HCT116 (cell line): ENCODE results near the gene UGGT2. TPM values are rescaled to one million over a fixed set of nuclear protein-coding genes. Genes with fewer than 3 reads are reported as not detected.
"Not testable (repeated sequence)": the region's sequence is repeated elsewhere in the genome, so short reads cannot be mapped to it uniquely, and the experiment has no call there.

Experiments used
- ATAC-seq: fragments of 200-7000 bp; cut with Tn5 transposase; 2 replicates; pipeline ENCODE4 v1.9.1; 2020; ENCODE audit warnings: mild to moderate bottlenecking, moderate library complexity
- BruUV-seq: library from RNA; stranded (reverse); fragments of 400-500 nt; replicated peaks from 2 replicates; lab custom pipeline; 2021; lab: Mats Ljungman, UMichigan
- CTCF ChIA-PET: fragments of 300-600 bp; sonication (Branson Sonifier 250); formaldehyde crosslinking; loops from one replicate; lab custom pipeline; 2021; ENCODE audit warnings: antibody characterized with exemption; lab: Charles Lee
- POLR2A ChIA-PET: fragments of 300-600, 350-600 bp; sonication (Branson Sonifier 250); formaldehyde crosslinking; loops from one replicate; lab custom pipeline; 2021; ENCODE audit warnings: antibody characterized with exemption; lab: Charles Lee
- RAD21 ChIA-PET, 2 experiments: fragments of 300-600 bp; sonication (Branson Sonifier 250); formaldehyde crosslinking; loops; one replicate each; lab custom pipeline; 2023; ENCODE audit warnings: low total read pairs in 2 of 2; ENCODE audit not compliant: uncharacterized antibody in 2 of 2, unreplicated experiment in 2 of 2, low non-redundant PET in 1 of 2; lab: Charles Lee
- DNase-seq: peaks from one replicate; pipeline ENCODE4 v3.0.0-alpha.2; 2010; ENCODE audit warnings: low read depth, low spot score
- H2AFZ ChIP-seq: fragments of 200-600 bp; shearing (Covaris generic), sonication (generic); 2 replicates; pipeline ENCODE4 v1.6.1; 2017; ENCODE audit warnings: low read depth, mixed run types, mixed read lengths, antibody characterized with exemption, low read length; ENCODE audit not compliant: poor library complexity, severe bottlenecking
- H3K27ac ChIP-seq: 2 replicates; pipeline ENCODE4 v1.5.1; 2012; ENCODE audit warnings: low read depth, low read length
- H3K27me3 ChIP-seq: fragments of 200-600 bp; sonication (generic); 2 replicates; pipeline ENCODE4 v1.6.1; 2016; ENCODE audit warnings: mixed run types, low read length, mixed read lengths; ENCODE audit not compliant: insufficient read depth
- H3K36me3 ChIP-seq, 2 experiments: fragments of 200-500 bp in 1 of 2; fragments of 200-600 bp in 1 of 2; sonication (Bioruptor generic) in 1 of 2; sonication (generic) in 1 of 2; 2 replicates each; pipeline versions ENCODE4 v1.5.1 to v1.6.1; 2014 to 2016; ENCODE audit warnings: low read length in 2 of 2, inconsistent platforms in 1 of 2, mixed read lengths in 1 of 2, mixed run types in 1 of 2; ENCODE audit not compliant: insufficient read depth in 2 of 2, control insufficient read depth in 1 of 2
- H3K4me1 ChIP-seq, 2 experiments: fragments of 200-600 bp in 1 of 2; sonication (generic) in 1 of 2; 2 replicates each; pipeline versions ENCODE4 v1.5.1 to v1.6.1; 2012 to 2017; ENCODE audit warnings: low read length in 2 of 2, inconsistent platforms in 1 of 2, mild to moderate bottlenecking in 1 of 2, mixed read lengths in 1 of 2, mixed run types in 1 of 2, moderate library complexity in 1 of 2; ENCODE audit not compliant: insufficient read depth in 2 of 2, control insufficient read depth in 1 of 2
- H3K4me2 ChIP-seq: fragments of 200-600 bp; sonication (generic); 2 replicates; pipeline ENCODE4 v1.6.1; 2017; ENCODE audit warnings: mixed run types, low read length, mixed read lengths
- H3K4me3 ChIP-seq, 2 experiments: fragments of 200-600 bp in 1 of 2; sonication (generic) in 1 of 2; replicated peaks in 1 of 2; 2 replicates each; pipeline ENCODE4 v1.5.1; 2011 to 2016; ENCODE audit warnings: low read length in 2 of 2, control low read depth in 1 of 2, low read depth in 1 of 2, mild to moderate bottlenecking in 1 of 2, mixed read lengths in 1 of 2, mixed run types in 1 of 2
- H3K79me2 ChIP-seq: fragments of 200-600 bp; sonication (generic); 2 replicates; pipeline ENCODE4 v1.6.1; 2017; ENCODE audit warnings: mild to moderate bottlenecking, mixed run types, low read length, moderate library complexity, mixed read lengths; ENCODE audit not compliant: insufficient read depth
- H3K9ac ChIP-seq: fragments of 200-600 bp; sonication (generic); 2 replicates; pipeline ENCODE4 v1.6.1; 2016; ENCODE audit warnings: low read length, mixed read lengths
- H3K9me2 ChIP-seq: fragments of 200-600 bp; sonication (generic), shearing (Covaris generic); 2 replicates; pipeline ENCODE4 v1.6.1; 2017; ENCODE audit warnings: mixed run types, mild to moderate bottlenecking, moderate library complexity; ENCODE audit not compliant: insufficient read depth
- H3K9me3 ChIP-seq, 2 experiments: fragments of 200-500 bp in 1 of 2; fragments of 200-600 bp in 1 of 2; sonication (Bioruptor generic) in 1 of 2; sonication (generic) in 1 of 2; 2 replicates each; pipeline ENCODE4 v1.6.1; 2014 to 2017; ENCODE audit warnings: low read length in 2 of 2, mixed read lengths in 2 of 2, inconsistent platforms in 1 of 2, low read depth in 1 of 2, mild to moderate bottlenecking in 1 of 2, mixed run types in 1 of 2, moderate library complexity in 1 of 2; ENCODE audit not compliant: control insufficient read depth in 1 of 2, insufficient read depth in 1 of 2
- H4K20me1 ChIP-seq: fragments of 200-600 bp; sonication (generic), shearing (Covaris generic); 2 replicates; pipeline ENCODE4 v1.6.1; 2017; ENCODE audit warnings: mixed run types, mild to moderate bottlenecking, moderate library complexity; ENCODE audit not compliant: insufficient read depth
- EZH2 ChIP-seq: fragments of 200-600 bp; sonication (generic); IDR thresholded peaks from 2 replicates; pipeline ENCODE4 v1.6.1; 2017; ENCODE audit warnings: antibody characterized with exemption, mixed run types
- POLR2AphosphoS5 ChIP-seq: IDR thresholded peaks from 2 replicates; pipeline ENCODE4 v1.6.1; 2011; ENCODE audit warnings: mild to moderate bottlenecking, low read depth, low read length, moderate library complexity
- RAD21 ChIP-seq: IDR thresholded peaks from 2 replicates; pipeline ENCODE4 v1.6.1; 2012; ENCODE audit warnings: low read depth, mild to moderate bottlenecking
- SRF ChIP-seq: IDR thresholded peaks from 2 replicates; pipeline ENCODE4 v1.6.1; 2012; ENCODE audit warnings: low read depth
- intact Hi-C: fragments of 100-400 bp; cut with micrococcal nuclease; formaldehyde crosslinking; loops from 2 replicates; pipeline ENCODE4 v1.10.0; 2022
- total RNA-seq: library from RNA; stranded (reverse); gene quantifications from one replicate; pipeline ENCODE4 v1.2.1, GENCODE V29; 2021; ENCODE audit not compliant: unreplicated experiment

Gene UGGT2
- total RNA-seq, 1 experiment from 2014 or later = 27.1 TPM

DNA sequence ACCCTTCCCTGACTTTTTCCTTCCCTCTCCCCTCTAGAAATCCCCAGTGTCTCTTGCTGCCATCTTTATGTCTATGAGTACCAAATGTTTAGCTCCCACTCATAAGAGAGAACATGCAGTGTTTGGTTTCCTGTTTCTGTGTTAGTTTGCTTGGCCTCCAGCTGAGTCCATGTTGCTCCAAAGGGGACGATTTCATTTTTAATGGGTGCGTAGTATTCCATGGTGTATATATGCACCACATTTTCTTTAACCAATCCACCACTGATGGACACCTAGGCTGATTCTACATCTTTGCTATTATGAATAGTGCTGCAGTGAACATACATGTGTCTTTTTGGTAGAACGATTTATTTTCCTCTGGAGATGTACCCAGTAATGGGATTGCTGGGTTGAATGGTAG, 123.8 kb downstream of the UGGT2 start:
- H3K79me2 ChIP-seq = no peaks in the 10 kb centered on the region
- H3K9me3 ChIP-seq = no peaks in the 10 kb centered on the region
- ATAC-seq (no peak), DNase-seq (no peak)
- H3K27ac ChIP-seq = no peak overlapping the region
- H2AFZ ChIP-seq = no peak overlapping the region
- H3K9me2 ChIP-seq = no peaks in the 10 kb centered on the region
- H4K20me1 ChIP-seq = no peaks in the 10 kb centered on the region
- POLR2A ChIA-PET = no interaction called here
- H3K9ac ChIP-seq = no peak overlapping the region
- no peak overlapping the region for H3K4me3 ChIP-seq
- no peaks in the 10 kb centered on the region for H3K27me3 ChIP-seq
- H3K36me3 ChIP-seq = peaks cover 0 to 3% of the 10 kb centered on the region in 2 experiments; a peak in 2 of 4 replicates
- RAD21 ChIA-PET = no interaction called here
- TF ChIP-seq POLR2AphosphoS5 (no peak), RAD21 (no peak), EZH2 (no peak), SRF (no peak)
- no peak overlapping the region for H3K4me2 ChIP-seq
- BruUV-seq = no TSS peak
- H3K4me1 ChIP-seq = peaks cover 8 to 9% of the 10 kb centered on the region in 2 experiments
- intact Hi-C loops = no loop called here
- CTCF ChIA-PET = no interaction called here

DNA sequence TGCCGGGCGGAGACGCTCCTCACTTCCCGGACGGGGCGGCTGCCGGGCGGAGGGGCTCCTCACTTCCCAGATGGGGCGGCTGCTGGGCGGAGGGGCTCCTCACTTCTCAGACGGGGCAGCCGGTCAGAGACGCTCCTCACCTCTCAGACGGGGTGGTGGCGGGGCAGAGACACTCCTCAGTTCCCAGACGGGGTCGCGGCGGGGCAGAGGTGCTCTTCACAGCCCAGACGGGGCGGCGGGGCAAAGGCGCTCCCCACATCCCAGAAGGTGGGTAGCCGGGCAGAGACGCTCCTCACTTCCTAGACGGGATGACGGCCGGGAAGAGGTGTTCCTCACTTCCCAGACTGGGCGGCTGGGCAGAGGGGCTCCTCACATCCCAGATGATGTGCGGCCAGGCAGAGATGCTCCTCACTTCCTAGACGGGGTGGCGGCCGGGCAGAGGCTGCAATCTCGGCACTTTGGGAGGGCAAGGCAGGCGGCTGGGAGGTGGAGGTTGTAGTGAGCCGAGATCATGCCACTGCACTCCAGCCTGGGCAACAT, 124.8 kb downstream of the UGGT2 start:
- H3K4me2 ChIP-seq, H3K9ac ChIP-seq, H3K27me3 ChIP-seq, H4K20me1 ChIP-seq, DNase-seq, ATAC-seq, H2AFZ ChIP-seq, H3K79me2 ChIP-seq, H3K9me2 ChIP-seq, BruUV-seq, H3K36me3 ChIP-seq, H3K4me3 ChIP-seq, RAD21 ChIA-PET, H3K9me3 ChIP-seq, CTCF ChIA-PET, H3K27ac ChIP-seq, POLR2A ChIA-PET, intact Hi-C loops: not testable (repeated sequence)
- H3K4me1 ChIP-seq = peaks cover 10% of the 10 kb centered on the region in 2 experiments
